ENCODE results near the gene CLSTN3.

CLSTN3 gene

DNA sequence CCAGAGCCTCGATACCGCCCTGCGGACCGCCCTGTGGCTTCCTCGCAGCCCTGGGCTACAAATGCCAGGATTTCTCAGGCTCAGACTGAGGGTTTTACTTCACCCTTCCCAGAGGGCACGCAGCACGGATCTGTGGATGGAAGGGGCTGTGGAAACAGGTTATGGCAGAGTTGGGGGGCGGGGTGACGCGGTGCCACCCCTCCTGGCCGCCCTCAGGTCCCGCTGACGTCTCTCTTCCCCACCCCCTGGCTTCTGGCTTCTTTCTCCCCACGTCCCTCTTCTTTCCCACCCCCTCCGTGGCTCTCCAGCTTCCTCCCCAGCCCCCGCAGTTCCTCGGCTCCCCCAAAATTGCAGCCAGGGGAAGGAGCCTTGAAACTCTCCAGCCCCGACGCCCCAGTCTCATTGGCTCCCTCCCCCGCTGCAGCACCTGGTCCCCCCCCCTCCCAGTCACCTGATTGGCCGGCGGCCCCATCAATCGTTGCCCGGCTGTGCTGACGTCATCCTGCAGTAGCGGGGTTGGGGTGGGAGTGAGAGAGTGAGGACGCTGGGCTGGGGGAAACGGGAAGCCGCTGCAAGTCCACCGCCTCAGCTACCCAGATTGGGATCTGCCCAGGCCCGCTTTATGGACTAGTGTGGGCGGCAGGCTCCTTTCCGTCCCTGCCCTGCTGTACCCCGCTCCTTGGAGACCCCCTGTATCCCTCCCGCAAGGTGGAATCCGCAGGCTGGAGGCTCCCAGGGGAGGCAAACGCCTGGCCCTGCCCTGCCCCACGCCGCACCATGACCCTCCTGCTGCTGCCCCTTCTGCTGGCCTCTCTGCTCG is at the start of gene CLSTN3:
Gene CLSTN3 (plus strand): TSS at position 500 of the 820 bp plus-strand sequence. CDS start 278 bp downstream, at position 778.
- DNase-seq (ENCODE audit: low read depth in 2 of 2), result peak; percentile 78 to 79

- no peak for DNase-seq (ENCODE audit: low read depth in 2 of 2)
Observed at GRCh38 chr12:7081037-7081436, 49.1 kb upstream of the CLSTN3 start.

GRCh38 chr12:7083125-7083524 is 47.0 kb upstream of the CLSTN3 start:
- DNase-seq (ENCODE audit: low read depth in 2 of 2), result no peak

GRCh38 chr12:7089196-7089871 is 40.8 kb upstream of the CLSTN3 start:
- DNase-seq (ENCODE audit: low read depth in 2 of 2), result no peak

- no peak for DNase-seq (ENCODE audit: low read depth in 2 of 2)
Observed at GRCh38 chr12:7090222-7090998, 39.8 kb upstream of the CLSTN3 start.

DNA sequence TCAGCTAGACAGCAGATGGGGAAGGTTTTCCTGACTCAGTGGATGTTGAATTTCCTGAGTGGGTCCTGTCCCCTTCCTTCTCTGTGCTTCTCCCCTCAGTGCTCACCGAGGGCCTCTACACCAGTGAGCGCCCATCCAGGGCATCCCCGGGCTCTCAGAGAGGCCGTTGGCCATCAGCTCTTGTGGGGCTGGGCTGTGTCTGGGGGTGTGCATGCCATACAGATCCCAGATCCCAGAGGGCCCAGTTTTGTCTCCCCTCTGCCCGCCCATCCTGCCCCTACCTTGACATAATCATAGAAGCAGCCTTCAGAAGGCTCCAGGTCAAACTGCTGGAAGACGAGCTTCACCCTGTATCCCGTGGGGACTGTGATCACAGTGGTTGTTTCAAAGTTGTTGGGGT is 39.0 kb upstream of the CLSTN3 start:
- no peak for DNase-seq (ENCODE audit: low read depth in 2 of 2)

- no peak for DNase-seq (ENCODE audit: low read depth in 2 of 2)
Observed at GRCh38 chr12:7091660-7092228, 38.4 kb upstream of the CLSTN3 start.

DNA sequence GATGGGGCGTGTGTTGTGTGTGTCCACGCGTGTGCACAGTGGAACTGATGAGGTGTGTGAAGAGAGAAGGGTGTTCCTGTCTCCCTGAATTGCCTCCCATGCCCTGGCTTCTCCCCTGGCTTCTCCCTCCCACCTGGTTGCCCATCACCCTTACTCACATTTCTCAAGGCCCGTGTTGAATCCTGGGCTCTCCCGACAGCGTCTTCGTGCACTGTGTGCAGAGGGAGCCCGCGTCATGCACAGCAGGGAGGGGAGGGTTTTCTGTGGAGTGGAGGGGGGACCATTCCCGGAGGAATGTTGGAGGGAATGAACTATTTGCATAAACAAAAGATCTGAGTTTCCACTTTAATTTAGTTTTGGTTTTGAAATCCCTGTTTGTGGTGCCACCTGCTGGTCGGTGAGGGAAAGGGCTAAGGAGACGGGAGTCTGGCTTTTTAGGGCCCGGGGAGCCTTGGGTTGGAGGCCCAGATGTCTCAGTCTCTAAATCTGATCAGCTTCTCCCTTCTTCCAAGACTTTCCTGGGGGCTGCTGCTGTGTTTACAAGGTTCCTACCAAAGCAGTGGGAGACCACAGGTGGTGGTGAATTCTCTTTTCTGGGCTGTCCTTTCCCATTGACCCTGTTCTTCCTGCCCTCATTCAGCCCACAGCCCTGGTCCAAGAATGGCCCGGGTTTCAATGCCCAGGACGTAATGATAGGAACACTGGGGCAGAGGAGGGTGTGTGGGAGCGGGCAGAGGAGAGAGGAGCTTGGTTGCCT is 37.8 kb upstream of the CLSTN3 start, which contains the start of gene C1R:
Gene C1R (minus strand): TSS at position 217 of the 757 bp plus-strand sequence. CDS start 57 bp downstream, at position 160.
- DNase-seq (ENCODE audit: low read depth in 2 of 2), result peak; percentile 37 to 56

- DNase-seq (ENCODE audit: low read depth in 2 of 2), result no peak
Observed at GRCh38 chr12:7092986-7093460, 37.1 kb upstream of the CLSTN3 start.

- no peak for DNase-seq (ENCODE audit: low read depth in 2 of 2)
Observed at GRCh38 chr12:7093486-7093885, 36.7 kb upstream of the CLSTN3 start.

GRCh38 chr12:7093892-7094291 is 36.3 kb upstream of the CLSTN3 start:
- DNase-seq (ENCODE audit: low read depth in 2 of 2), result no peak

DNA sequence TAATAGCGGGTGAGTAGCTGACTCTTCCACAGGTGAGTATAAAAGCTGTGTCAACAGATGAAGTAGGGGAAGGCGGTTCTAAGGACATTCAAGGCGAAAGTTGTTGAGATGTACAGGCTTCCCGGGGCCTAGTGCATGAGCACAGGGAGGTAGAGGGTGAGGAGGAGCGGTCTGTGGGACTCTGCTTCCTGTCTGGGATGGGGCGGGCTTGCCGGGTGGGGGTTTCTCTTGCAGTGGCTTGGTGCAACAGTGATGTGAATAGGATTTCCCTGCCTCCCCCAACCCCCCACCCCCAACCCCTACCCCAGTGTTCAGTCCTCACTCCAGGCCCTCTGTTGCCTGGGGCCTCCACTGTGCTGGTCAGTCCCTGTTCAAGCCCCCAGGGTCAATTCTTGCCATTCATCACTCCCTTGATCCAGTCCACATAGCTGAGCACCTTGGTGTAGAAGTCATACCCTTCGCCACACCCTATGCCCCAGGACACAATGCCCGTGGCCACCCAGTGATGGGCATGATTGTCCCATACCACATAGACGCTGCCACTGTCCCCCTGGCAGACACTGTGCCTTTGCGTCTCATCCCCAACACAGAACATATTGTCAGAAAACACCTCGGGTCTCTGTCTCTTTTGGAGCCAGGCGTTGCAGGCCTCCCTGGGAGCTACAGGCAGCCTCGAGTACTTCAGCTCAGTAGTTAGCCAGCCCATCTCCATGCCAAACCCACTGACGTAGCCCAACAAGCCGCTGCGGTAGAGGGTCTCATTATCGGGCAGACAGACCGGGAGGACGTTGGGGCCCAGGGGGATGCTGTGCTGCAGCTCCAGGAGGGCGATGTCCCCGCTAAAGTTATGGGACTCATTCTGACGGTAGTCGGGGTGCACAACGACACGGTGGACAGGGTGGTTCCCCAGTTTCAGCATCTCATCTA is 33.9 kb upstream of the CLSTN3 start:
- no peak for DNase-seq (ENCODE audit: low read depth in 2 of 2)

DNA sequence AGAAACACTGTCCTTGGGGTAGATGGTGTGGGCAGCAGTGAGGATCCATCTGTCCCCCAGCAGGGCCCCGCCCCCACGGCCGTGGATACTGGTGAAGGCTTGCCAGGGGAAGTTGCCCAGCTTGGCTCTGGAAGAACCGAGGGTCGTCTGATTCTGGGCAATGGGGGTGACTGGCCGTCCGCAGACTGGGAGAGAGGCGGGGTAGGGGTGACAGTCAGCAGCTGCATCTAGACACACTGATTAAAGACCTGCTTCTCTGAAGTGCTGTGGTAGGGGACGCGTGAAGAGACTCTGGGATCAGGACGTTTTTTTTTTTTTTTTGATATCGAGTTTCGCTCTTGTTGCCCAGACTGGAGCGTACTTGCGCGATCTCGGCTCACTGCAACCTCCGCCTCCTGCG is 33.2 kb upstream of the CLSTN3 start:
- DNase-seq (ENCODE audit: low read depth in 2 of 2), result no peak

GRCh38 chr12:7099290-7099996 is 30.7 kb upstream of the CLSTN3 start:
- no peak for DNase-seq (ENCODE audit: low read depth in 2 of 2)

DNA sequence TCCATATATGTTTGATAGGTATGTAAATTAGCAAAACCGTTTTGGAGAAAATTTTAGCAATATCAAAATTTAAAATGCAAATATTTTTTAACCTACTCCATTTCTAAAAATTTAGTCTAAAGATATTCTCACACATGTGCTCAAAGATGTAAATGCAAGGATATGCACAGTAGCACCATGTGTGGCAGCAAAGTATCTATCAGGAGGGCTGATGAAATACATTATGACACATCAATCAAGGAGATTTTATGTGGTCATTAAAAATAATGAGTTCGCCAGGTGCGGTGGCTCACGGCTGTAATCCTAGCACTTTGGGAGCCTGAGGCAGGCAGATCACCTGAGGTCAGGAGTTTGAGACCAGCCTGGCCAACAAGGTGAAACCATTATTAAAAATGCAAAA is 29.9 kb upstream of the CLSTN3 start:
- DNase-seq (ENCODE audit: low read depth in 2 of 2), result no peak

DNA sequence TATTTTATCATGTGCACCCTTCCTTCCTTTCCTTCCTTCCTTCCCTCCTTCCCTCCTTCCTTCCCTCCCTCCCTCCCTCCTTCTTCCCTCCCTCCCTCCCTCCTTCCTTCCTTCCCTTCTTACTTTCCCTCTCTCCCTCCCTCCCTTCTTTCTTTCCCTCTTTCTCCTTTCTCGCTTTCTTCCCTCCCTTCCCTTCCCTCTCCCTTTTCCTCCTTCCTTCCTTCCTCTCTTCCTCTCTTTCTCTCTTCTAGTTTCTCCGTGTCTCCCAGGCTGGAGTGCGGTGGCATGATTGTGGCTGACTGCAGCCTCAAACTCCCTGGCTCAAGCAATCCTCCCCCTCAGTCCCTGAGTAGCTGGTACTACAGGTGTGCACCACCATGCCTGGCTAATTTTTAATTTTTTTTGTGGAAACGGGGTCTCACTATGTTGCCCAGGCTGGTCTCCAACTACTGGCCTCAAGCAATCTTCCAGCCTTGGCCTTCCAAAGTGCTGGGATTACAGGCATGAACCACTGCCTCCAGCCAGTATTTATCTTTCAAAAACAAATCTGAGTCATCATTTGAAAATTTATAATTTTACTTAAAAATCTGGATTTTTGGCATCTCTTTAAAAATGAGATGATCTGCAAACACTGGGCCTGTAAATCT is 29.0 kb upstream of the CLSTN3 start:
- no peak for DNase-seq (ENCODE audit: low read depth in 2 of 2)

GRCh38 chr12:7101694-7102131 is 28.5 kb upstream of the CLSTN3 start:
- DNase-seq (ENCODE audit: low read depth in 2 of 2), result no peak

DNA sequence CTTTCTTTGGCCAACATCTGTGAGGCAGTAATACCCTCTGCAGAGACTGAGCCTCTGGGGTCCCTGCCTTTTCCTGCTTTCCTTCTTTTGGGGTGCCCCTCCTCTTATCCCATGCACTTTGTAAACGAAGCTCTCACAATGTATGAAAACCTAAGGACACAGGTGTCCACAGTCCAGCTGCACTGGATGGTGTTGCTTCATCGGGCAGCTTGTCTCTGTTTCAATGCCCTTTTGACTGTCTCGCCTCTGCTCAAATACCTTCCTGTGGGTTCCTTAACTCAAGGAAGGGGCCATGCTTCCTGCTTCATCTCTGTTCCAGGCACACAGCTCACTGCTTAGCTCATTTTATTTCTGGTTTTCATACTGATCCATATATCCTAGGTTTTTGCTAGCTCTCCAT is 27.6 kb upstream of the CLSTN3 start:
- no peak for DNase-seq (ENCODE audit: low read depth in 2 of 2)
